ENCODE measurements around the gene ANGPTL4.

- TF ChIP-seq YY1 (IDR thresholded peaks at IDR 0.05; ENCODE audit: insufficient read depth, insufficient read length) (no peak), SUZ12 (IDR thresholded peaks at IDR 0.05; ENCODE audit: extremely low read depth, insufficient read depth, insufficient read length) (no peak), ZNF274 (IDR thresholded peaks at IDR 0.05; ENCODE audit: low read depth, low read length) (no peak)
Measured at GRCh38 chr19:8357007-8357521, 6.9 kb upstream of the ANGPTL4 start.
